Astrocyte (in vitro differentiated cells and primary cell): Measurements from ENCODE around the gene ADGRD1. TPM values are rescaled to one million over a fixed set of nuclear protein-coding genes. Genes with fewer than 3 reads are reported as not detected.

Experiments
- DNase-seq: peaks from one replicate; pipeline ENCODE4 v3.0.0-alpha.2; 2010; ENCODE audit warnings: low read depth
- FAIRE-seq: peaks from 2 replicates; lab custom pipeline; 2011; peaks lifted over from hg19 to GRCh38; lab: Jason Lieb, UNC
- H2AFZ ChIP-seq: 2 replicates; pipeline ENCODE4 v1.6.0; 2012; ENCODE audit warnings: low read depth, low read length, inconsistent platforms
- H3K27ac ChIP-seq: 2 replicates; pipeline ENCODE4 v1.5.1; 2011; ENCODE audit warnings: low read depth, low read length, inconsistent platforms
- H3K27me3 ChIP-seq: 2 replicates; pipeline ENCODE4 v1.6.0; 2011; ENCODE audit warnings: low read length, inconsistent platforms; ENCODE audit not compliant: insufficient read depth
- H3K36me3 ChIP-seq: 2 replicates; pipeline ENCODE4 v1.5.1; 2011; ENCODE audit warnings: low read length, inconsistent platforms; ENCODE audit not compliant: insufficient read depth
- H3K4me1 ChIP-seq: 2 replicates; pipeline ENCODE4 v1.5.1; 2011; ENCODE audit warnings: low read length, inconsistent platforms; ENCODE audit not compliant: insufficient read depth
- H3K4me2 ChIP-seq: 2 replicates; pipeline ENCODE4 v1.6.0; 2012; ENCODE audit warnings: low read length, inconsistent platforms
- H3K4me3 ChIP-seq: 2 replicates; pipeline ENCODE4 v1.5.1; 2011; ENCODE audit warnings: low read depth, mild to moderate bottlenecking, low read length, inconsistent platforms; ENCODE audit not compliant: insufficient read depth
- H3K79me2 ChIP-seq: 2 replicates; pipeline ENCODE4 v1.6.0; 2012; ENCODE audit warnings: mild to moderate bottlenecking, low read length, inconsistent platforms; ENCODE audit not compliant: insufficient read depth
- H3K9ac ChIP-seq: 2 replicates; pipeline ENCODE4 v1.6.0; 2012; ENCODE audit warnings: mild to moderate bottlenecking, low read length, inconsistent platforms
- H3K9me3 ChIP-seq: 2 replicates; pipeline ENCODE4 v1.5.1; 2012; ENCODE audit warnings: low read depth, mild to moderate bottlenecking, low read length, inconsistent platforms; ENCODE audit not compliant: insufficient read depth
- H4K20me1 ChIP-seq: 2 replicates; pipeline ENCODE4 v1.6.0; 2012; ENCODE audit warnings: low read length, inconsistent platforms; ENCODE audit not compliant: insufficient read depth
- H3K27ac Mint-ChIP-seq: one replicate; pipeline ENCODE4 v1.8.0; 2021; ENCODE audit warnings: mild to moderate bottlenecking, mixed read lengths; ENCODE audit not compliant: unreplicated experiment
- H3K27me3 Mint-ChIP-seq: one replicate; pipeline ENCODE4 v1.8.0; 2021; ENCODE audit warnings: low read depth, mixed read lengths; ENCODE audit not compliant: unreplicated experiment
- H3K36me3 Mint-ChIP-seq: one replicate; pipeline ENCODE4 v1.8.0; 2021; ENCODE audit warnings: low read depth, mixed read lengths; ENCODE audit not compliant: unreplicated experiment
- H3K4me1 Mint-ChIP-seq: one replicate; pipeline ENCODE4 v1.8.0; 2021; ENCODE audit warnings: low read depth, mixed read lengths; ENCODE audit not compliant: unreplicated experiment
- H3K4me3 Mint-ChIP-seq: one replicate; pipeline ENCODE4 v1.8.0; 2021; ENCODE audit warnings: mild to moderate bottlenecking, moderate library complexity, mixed read lengths; ENCODE audit not compliant: unreplicated experiment
- H3K9me3 Mint-ChIP-seq: one replicate; pipeline ENCODE4 v1.8.0; 2021; ENCODE audit warnings: mild to moderate bottlenecking, mixed read lengths; ENCODE audit not compliant: unreplicated experiment
- CTCF ChIP-seq: IDR thresholded peaks from 2 replicates; pipeline ENCODE4 v1.5.1; 2011; ENCODE audit warnings: low read depth, mild to moderate bottlenecking, inconsistent platforms, low read length, moderate library complexity; ENCODE audit not compliant: insufficient read depth
- EZH2 ChIP-seq: IDR thresholded peaks from 2 replicates; pipeline ENCODE4 v1.6.1; 2012; ENCODE audit warnings: mild to moderate bottlenecking, low read length, inconsistent platforms; ENCODE audit not compliant: insufficient read depth
- total RNA-seq: library from RNA; stranded (reverse); gene quantifications from 2 replicates; pipeline ENCODE4 v1.2.1, GENCODE V29; 2021

The ADGRD1 gene
- total RNA-seq, 1 donor from 2014 or later = 3.0 TPM

- peaks cover 6% of the 10 kb centered on the region for H3K9me3 ChIP-seq
- H3K36me3 ChIP-seq = no peaks in the 10 kb centered on the region
- no peak overlapping the region for H3K9ac ChIP-seq
- H3K27me3 ChIP-seq = no peaks in the 10 kb centered on the region
- H3K4me1 ChIP-seq = no peaks in the 10 kb centered on the region
- H4K20me1 ChIP-seq = no peaks in the 10 kb centered on the region
- H3K27ac Mint-ChIP-seq = no peak overlapping the region
- no peak overlapping the region for H3K4me3 Mint-ChIP-seq
- H3K36me3 Mint-ChIP-seq = no peaks in the 10 kb centered on the region
- no peak overlapping the region for H3K4me3 ChIP-seq
- no peaks in the 10 kb centered on the region for H3K4me1 Mint-ChIP-seq
- FAIRE-seq (no peak), DNase-seq (no peak)
- no peak overlapping the region for H3K27ac ChIP-seq
- H2AFZ ChIP-seq = no peak overlapping the region
- no peaks in the 10 kb centered on the region for H3K79me2 ChIP-seq
- TF ChIP-seq CTCF = no peak
- no peak for TF ChIP-seq EZH2
- H3K9me3 Mint-ChIP-seq = peaks cover 5% of the 10 kb centered on the region
- H3K4me2 ChIP-seq = no peak overlapping the region
- H3K27me3 Mint-ChIP-seq = peaks cover 59% of the 10 kb centered on the region
These were observed 198.9 kb downstream of the ADGRD1 start for GRCh38 chr12:131152587-131152986.

GRCh38 chr12:131153016-131153415, 199.3 kb downstream of the ADGRD1 start:
- H3K4me3 Mint-ChIP-seq = no peak overlapping the region
- Histone ChIP-seq H2AFZ (no peak overlapping the region), H3K4me2 (no peak overlapping the region), H3K27me3 (no peaks in the 10 kb centered on the region), H3K9me3 (peaks cover 6% of the 10 kb centered on the region), H3K4me1 (no peaks in the 10 kb centered on the region), H3K79me2 (no peaks in the 10 kb centered on the region), H4K20me1 (no peaks in the 10 kb centered on the region), H3K9ac (no peak overlapping the region), H3K27ac (no peak overlapping the region), H3K36me3 (no peaks in the 10 kb centered on the region), H3K4me3 (no peak overlapping the region)
- DNase-seq (no peak), FAIRE-seq (no peak)
- H3K36me3 Mint-ChIP-seq = no peaks in the 10 kb centered on the region
- peaks cover 5% of the 10 kb centered on the region for H3K9me3 Mint-ChIP-seq
- no peaks in the 10 kb centered on the region for H3K4me1 Mint-ChIP-seq
- peaks cover 56% of the 10 kb centered on the region for H3K27me3 Mint-ChIP-seq
- TF ChIP-seq EZH2 (no peak), CTCF (no peak)
- H3K27ac Mint-ChIP-seq = no peak overlapping the region

GRCh38 chr12:131153956-131154355, 200.2 kb downstream of the ADGRD1 start:
- Histone ChIP-seq H3K27ac (no peak overlapping the region), H3K27me3 (no peaks in the 10 kb centered on the region), H3K9me3 (peaks cover 6% of the 10 kb centered on the region), H3K36me3 (no peaks in the 10 kb centered on the region), H4K20me1 (no peaks in the 10 kb centered on the region), H3K4me1 (no peaks in the 10 kb centered on the region), H3K79me2 (no peaks in the 10 kb centered on the region), H3K4me3 (no peak overlapping the region), H2AFZ (no peak overlapping the region), H3K9ac (no peak overlapping the region), H3K4me2 (no peak overlapping the region)
- TF ChIP-seq CTCF (no peak), EZH2 (no peak)
- DNase-seq = no peak
- no peak overlapping the region for H3K4me3 Mint-ChIP-seq
- H3K27ac Mint-ChIP-seq = no peak overlapping the region
- H3K36me3 Mint-ChIP-seq = no peaks in the 10 kb centered on the region
- H3K9me3 Mint-ChIP-seq = peaks cover 5% of the 10 kb centered on the region
- FAIRE-seq = no peak
- H3K27me3 Mint-ChIP-seq = peaks cover 53% of the 10 kb centered on the region
- H3K4me1 Mint-ChIP-seq = no peaks in the 10 kb centered on the region
